GM18951 (cell line): ENCODE data around the gene SAG.
"Not testable (repeated sequence)": the region's sequence is repeated elsewhere in the genome, so short reads cannot be mapped to it uniquely, and the experiment has no call there.

Source experiments
- POLR2A ChIP-seq: IDR thresholded peaks from 4 replicates; pipeline ENCODE4 v1.6.1; 2011; ENCODE audit warnings: mild to moderate bottlenecking; ENCODE audit not compliant: insufficient read length, insufficient read depth; ENCODE audit errors: extremely low read depth
- in situ Hi-C: fragments of 300-500 bp; cut with MboI; formaldehyde crosslinking; loops from one replicate; pipeline ENCODE4 v1.12.0; 2022; ENCODE audit warnings: low sequenced_read_pairs, mixed read lengths, inconsistent platforms; ENCODE audit not compliant: unreplicated experiment

Gene SAG

DNA sequence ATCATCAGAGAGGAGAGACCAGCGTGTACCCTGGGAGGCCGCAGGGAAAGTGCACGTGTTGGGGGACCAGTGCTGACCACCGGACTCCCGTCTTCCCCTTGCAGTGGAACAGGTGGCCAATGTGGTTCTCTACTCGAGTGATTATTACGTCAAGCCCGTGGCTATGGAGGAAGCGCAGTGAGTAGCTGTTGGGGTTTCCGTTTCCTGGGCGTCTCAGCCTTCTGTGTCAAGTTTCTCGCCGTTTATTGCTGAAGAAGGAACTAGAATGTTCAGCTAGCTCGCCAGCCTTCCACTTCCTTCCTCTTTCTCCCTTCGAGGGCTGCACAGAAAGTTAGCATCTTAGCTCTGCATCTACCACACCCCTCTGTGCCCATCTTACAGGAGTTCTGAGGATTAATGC is 23.9 kb downstream of the SAG start:
- TF ChIP-seq POLR2A: peak; percentile 46
- in situ Hi-C loops: no loop called here

DNA sequence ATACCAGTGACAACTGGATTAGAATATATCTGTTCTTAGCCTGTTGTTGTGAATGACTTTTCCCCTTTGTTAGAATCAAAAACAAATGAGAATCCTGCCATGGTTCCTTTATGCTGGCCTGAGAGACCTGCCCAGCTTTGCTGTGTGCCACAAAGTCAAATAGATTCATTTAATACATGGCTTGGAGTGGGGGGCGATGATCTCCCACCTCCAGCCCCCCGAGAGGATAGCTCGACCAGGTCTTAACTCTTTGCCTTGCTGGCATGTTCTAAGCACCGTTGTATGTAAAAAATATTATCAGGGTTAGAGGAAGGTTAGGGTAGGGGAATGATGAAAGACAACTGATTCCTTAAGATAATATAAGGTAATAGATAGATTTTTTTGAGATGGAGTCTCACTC is 24.5 kb downstream of the SAG start:
- TF ChIP-seq POLR2A: no peak
- in situ Hi-C loops: no loop called here

DNA sequence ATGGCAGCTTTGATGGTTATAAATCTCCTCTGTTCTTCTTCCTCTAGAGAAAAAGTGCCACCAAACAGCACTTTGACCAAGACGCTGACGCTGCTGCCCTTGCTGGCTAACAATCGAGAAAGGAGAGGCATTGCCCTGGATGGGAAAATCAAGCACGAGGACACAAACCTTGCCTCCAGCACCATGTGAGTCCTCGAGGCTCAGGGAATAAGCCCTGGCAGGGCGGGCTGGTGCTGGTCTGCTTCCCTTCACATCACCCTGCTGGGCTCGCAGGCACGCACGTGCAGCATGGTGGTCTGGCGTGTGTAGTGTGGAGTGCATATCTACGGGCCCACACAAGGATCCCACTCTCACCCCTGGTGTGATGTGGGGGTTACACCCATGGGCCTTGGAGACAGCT is 27.3 kb downstream of the SAG start:
- in situ Hi-C loops: no loop called here
- no peak for TF ChIP-seq POLR2A

DNA sequence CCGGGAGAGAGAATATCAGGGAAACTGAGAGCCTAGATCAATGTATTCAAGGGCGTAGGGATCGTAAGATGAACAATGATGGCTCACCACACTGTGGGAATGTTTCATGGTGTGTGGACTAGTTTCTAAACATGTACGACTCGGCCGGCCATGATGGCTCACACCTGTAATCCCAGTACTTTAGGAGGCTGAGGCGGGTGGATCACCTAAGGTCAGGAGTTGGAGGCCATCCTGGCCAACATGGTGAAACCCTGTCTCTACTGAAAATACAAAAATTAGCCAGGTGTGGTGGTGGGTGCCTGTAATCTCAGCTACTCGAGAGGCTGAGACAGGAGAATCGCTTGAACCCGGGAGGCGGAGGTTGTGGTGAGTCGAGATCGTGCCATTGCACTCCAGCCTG is 28.5 kb downstream of the SAG start:
- in situ Hi-C loops: not testable (repeated sequence)

DNA sequence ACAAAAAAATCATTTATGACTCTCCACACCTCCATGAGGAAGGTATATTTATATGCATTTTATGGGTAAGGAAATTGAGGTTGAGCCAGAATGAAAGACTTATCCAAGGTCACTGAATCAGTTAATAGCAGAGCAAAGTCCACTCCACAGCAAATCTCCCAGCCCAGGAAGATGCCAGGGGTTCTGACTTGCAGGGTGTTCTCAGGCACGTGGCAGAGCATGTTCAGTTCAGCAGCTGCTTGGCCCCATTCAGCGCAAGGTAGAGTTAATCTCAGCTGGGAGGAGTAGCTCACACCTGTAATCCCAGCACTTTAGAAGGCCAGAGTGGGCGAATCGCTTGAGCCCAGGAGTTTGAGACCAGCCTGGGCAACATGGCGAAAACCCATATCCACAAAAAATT is 28.9 kb downstream of the SAG start:
- TF ChIP-seq POLR2A: no peak
- in situ Hi-C loops: no loop called here

DNA sequence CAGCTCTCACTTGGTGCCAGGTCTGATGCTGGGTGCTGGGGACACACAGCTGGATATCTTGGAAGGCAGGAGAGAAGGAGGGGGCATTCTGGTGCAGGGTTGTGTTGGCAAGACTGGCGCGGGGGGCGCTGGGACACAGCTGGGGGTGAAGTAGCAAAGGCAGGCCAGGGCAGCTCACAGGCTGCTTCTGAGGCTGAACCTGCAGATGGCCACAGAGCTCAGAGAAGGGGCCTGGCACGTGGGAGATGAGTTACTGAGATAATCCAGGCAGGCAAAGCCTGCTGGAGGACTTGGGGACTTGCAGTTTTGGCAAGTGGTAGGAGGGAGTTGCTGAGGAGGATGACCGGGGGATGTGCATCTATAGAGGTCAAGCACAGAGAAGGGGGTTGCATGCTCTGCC is 30.4 kb downstream of the SAG start:
- in situ Hi-C loops: no loop called here
- no peak for TF ChIP-seq POLR2A

DNA sequence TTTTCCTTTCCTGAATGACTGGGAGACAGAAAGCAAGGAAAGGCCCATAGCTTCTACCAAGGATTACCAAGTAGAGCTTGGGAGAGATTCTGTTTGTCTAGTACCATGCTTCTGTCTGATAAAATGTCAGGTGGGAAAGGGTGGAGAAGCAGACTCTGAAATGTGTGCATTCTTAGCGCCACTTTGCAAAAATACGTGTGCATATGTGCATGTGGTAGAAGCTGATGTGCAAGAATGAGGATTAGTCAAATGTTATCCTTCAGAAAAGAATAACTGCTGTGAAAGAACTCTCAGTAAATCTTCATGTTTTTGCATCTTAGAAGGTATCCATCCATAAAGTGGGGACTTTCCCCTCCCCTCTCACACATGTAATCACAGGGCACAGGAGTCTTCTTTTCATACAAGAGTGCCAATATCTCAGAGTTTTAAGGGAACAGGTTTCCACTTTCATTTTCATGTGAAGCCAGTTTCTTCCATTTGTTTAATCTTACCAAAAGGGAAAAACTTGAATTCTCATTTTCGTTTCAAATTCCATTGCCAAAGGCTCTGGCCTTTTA is 31.3 kb downstream of the SAG start:
- in situ Hi-C loops: no loop called here
- TF ChIP-seq POLR2A: no peak

DNA sequence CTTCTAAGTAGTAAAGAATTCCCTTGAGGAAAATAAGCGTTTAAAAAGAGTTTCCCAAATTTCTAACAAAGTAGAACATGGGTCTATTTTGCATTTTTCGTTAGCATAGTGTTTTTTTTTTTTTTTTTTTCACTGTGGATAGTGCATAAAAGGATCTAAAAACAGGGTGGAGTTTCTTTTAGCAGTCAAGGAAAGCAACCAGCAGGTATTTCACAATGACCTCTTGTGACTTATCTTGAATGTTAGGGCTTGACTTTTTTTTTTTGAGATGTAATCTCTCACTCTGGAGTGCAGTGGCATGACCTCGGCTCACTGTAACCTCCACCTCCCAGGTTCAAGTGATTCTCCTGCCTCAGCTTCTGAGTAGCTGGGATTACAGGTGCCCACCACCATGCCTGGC is 31.8 kb downstream of the SAG start:
- TF ChIP-seq POLR2A: no peak
- in situ Hi-C loops: no loop called here

DNA sequence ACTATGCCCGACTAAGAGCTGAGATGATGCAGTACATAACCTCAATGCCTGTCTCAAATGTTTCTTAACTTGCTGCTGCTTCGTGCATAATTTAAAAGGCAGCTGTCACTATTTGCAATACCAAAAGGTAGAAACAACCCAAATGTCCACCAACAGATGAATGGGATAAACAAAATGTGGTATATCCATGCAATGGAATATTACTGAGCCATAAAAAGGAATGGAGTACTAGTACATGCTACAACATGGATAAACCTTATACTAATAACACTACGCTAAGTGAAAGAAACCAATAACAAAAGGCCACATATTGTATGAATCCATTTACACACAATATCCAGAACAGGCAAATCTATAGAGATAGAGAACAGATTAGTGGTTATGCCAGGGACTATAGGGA is 33.7 kb downstream of the SAG start:
- in situ Hi-C loops: no loop called here
- TF ChIP-seq POLR2A: no peak

DNA sequence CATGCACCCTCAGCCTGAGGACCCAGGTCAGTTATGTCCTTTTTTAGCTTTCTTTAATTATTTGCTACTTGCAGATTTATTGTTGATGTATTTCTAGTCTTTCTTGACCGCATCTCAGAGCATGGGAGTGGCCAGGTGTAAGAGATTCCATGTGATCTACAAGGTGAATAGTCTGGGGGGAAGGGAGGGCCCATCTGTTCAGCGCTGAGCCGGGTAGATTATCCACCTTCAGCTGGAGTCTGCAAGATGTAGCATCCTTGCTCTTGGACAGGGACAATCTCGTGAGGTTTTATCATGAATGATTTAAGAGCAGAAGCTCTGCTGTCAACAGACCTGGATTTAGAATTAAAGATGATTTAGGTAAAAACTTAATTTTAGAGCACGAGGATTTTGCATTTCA is 34.7 kb downstream of the SAG start:
- in situ Hi-C loops: no loop called here
- no peak for TF ChIP-seq POLR2A

DNA sequence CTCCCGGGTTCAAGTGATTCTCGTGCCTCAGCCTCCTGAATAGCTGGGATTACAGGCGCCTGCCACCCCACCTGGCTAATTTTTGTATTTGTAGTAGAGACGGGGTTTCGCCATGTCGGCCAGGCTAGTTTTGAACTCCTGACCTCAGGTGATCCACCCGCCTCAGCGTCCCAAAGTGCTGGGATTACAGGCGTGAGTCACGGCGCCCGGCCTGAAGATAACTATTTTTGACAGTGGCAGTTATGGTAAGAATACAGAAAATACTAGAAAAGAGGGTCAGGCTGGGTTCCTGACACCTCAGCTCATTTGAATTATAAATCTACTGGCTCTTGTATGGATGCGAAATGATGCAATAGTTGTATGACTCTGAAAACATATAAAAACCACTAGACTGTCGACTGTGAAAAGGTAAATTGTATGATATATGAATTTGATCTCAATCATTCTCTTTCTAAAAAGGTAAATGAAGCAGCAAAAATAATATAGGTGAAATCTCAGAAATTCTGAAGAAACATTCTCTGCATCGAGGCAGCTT is 35.6 kb downstream of the SAG start:
- in situ Hi-C loops: no loop called here
- TF ChIP-seq POLR2A: no peak

DNA sequence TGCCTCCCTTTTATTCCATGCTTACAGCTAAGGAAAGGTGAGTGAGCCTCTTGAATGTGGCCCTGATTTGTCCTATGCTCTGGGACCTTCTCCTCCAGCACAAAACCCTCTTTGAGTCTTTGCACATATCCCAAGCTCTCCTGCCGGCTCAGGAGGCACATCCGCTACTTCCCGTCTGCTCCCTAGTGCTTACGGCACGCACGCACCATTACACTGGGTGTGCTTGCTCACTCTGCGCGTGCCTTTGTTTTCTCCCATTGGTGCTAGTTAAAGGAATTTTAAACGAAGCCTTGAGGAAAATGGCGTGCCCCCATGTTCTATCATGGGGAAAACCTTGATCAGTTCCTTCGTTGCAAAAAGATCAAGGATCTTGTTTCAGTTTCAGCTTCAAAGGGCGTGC is 38.8 kb downstream of the SAG start:
- TF ChIP-seq POLR2A: no peak
- in situ Hi-C loops: no loop called here

DNA sequence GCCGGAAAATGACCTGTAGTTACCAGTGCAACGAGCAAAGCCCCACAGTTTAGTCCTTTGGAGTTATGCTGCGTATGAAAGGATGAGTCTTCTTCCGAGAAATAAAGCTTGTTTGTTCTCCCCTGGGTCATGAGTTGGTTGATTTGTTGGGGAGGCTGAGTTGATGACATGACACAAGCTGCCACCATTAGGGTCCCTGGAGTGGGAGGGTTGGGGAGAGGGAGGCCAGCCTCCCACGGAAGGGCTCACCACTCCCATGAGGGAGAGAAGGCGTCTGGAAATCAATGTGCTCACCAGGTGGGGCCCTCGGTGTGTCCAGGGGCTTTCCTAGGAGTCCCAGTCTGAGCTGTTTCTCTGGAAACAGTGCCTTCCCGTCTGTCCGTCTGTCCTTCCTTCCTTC is 39.3 kb downstream of the SAG start:
- in situ Hi-C loops: no loop called here
- TF ChIP-seq POLR2A: no peak

DNA sequence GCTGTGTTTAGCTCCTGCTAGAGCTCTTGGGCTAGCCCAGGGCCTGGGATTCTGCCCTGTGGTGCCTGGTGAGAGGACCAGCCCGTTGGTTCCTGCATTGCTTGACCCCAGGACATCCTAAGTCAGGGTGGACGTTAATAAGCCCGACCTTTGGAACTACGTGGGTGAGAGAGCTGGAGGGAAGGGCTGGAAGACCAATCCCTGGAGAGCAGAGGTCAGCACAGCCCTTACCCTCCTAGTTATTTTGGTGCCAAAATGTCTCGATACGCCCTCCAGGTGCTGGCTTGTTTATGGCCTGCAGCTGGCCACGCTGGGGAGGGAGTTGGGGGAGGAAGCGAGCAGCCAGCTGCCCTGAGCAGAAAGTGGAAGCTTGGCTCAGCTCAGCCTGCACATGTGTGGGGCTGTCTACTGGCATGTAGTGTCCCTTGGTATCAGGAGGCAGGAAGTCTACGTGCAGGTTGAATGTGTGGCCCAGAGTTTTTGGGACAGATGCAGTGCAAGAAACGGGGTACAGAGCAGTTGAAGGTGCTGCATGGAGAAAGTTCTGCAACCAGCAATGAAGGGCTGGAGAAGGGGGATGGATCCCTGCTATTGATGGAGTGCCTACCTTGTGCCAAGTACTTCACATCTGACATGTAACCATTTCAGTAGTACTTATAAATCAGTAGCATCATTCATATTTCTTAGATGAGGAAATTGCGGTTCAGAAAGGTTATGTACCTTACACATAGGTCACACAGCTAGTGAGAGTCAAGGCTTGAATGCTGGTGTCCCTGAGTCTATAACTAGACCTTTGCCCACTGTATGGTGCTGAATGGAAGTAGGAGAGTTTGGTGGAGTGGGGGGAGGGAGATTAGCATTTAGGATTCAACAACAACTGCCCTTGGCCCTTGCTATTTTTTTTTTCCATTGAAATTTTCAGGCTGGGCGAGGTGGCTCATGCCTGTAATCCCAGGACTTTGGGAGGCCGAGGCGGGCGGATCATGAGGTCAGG is 41.7 kb downstream of the SAG start:
- TF ChIP-seq POLR2A: no peak
- in situ Hi-C loops: no loop called here

DNA sequence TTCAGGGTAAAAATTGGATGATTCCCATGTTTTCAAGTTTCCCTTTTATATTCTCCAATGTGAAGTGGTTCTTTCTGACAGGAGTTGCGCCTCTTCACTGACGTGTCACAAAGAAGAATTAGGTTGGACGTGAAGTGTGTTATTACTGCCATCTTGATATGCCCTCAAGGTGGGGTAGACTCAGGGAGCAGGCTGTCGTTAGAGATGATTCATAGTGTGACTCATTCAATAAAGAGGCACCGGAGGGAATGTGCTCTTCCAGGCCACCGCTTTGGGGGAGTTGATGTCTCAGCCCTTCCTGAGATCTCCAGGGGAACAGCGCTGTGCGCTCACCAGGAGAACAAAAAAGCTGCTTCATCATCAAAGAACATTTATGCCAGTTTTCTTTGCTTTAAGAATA is 43.1 kb downstream of the SAG start:
- TF ChIP-seq POLR2A: no peak

DNA sequence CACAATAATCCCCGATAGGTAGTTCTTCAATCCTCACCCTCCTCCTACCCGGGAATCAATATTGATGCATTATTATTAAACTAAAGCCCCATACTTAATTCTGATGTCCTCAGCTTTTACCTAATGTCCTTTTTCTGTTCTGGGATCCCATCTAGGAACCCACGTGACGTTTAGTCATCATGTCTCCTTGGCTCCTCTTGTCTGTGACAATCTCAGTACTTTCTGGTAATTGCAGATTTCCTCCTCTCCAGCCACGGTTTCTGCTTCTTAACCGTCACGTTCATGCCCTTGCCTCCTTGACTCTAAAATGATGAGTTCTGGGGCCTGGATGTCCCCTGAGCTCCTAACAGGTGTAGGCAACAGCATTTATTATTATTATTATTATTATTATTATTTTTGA is 43.8 kb downstream of the SAG start:
- in situ Hi-C loops: no loop called here
- no peak for TF ChIP-seq POLR2A

More for the DNA sequence above, 43.1 kb downstream of the SAG start:
- in situ Hi-C loops: no loop called here
